SK-MEL-5 (cell line): ENCODE results near the gene NEK9. TPM values are rescaled to one million over a fixed set of nuclear protein-coding genes. Genes with fewer than 3 reads are reported as not detected.

Source experiments
- DNase-seq: peaks from one replicate; pipeline ENCODE4 v3.0.0-alpha.2; 2016; ENCODE audit warnings: low read depth, low spot score
- in situ Hi-C: cut with HindIII; loops from 2 replicates; pipeline ENCODE4 v1.10.0; 2016; ENCODE audit warnings: low sequenced_read_pairs, high pct_unique_total_duplicates, low pct_unique_long_range_greater_than_20kb
- small RNA-seq, 2 experiments: library from RNA; depleted of rRNA; stranded (forward); fragments of <200 nt; gene quantifications; one replicate each; pipeline ENCODE3, GENCODE V24; 2014
- total RNA-seq: library from RNA; depleted of rRNA; stranded (reverse); fragments of >200 nt; shearing (Covaris generic); gene quantifications from 2 replicates; pipeline ENCODE4 v1.2.3, GENCODE V29; 2014; rRNA removed

Gene NEK9
- total RNA-seq, 1 experiment from 2014 or later: 56.5 TPM

GRCh38 chr14:75030147-75030546 is 96.7 kb downstream of the NEK9 start:
- in situ Hi-C loops: no loop called here
- no peak for DNase-seq

Small RNAs within 50 kb of the gene (small RNA-seq; reads per million reads assigned to genes)
- 0 reads per million in 2 experiments for gene HIF1AP1

Other genes starting within 250 kb of the NEK9 start
- gene DLST, start 245.1 kb downstream of the NEK9 start, total RNA-seq: 42.7 and 51.6 TPM in 2 replicates
- 0.53 and 1.3 TPM in 2 replicates for gene RPS6KL1, start 203.8 kb downstream of the NEK9 start, total RNA-seq
- gene PGF, start 171.5 kb downstream of the NEK9 start, total RNA-seq: 19.3 and 22.0 TPM in 2 replicates
- 54.6 and 57.3 TPM in 2 replicates for gene EIF2B2, start 124.1 kb downstream of the NEK9 start, total RNA-seq
- 10.9 and 11.1 TPM in 2 replicates for gene MLH3, start 75.6 kb downstream of the NEK9 start, total RNA-seq
- gene ACYP1, start 63.0 kb downstream of the NEK9 start, total RNA-seq: 17.5 and 20.1 TPM in 2 replicates
- gene ZC2HC1C, start 57.4 kb downstream of the NEK9 start, total RNA-seq: 3.9 and 4.6 TPM in 2 replicates
- 941 and 955 TPM in 2 replicates for gene TMED10, start 49.6 kb upstream of the NEK9 start, total RNA-seq
- gene FOS, start 151.8 kb upstream of the NEK9 start, total RNA-seq: 67.4 and 78.3 TPM in 2 replicates